Naive thymus-derived CD4-positive, alpha-beta T cell (primary cell): ENCODE results near the gene AMBRA1. TPM values are rescaled to one million over a fixed set of nuclear protein-coding genes. Genes with fewer than 3 reads are reported as not detected.

Experiments
- ATAC-seq: fragments of 150-1000 bp; cut with Tn5 transposase; 2 replicates; pipeline ENCODE4 v1.10.0; 2021; ENCODE audit warnings: mild to moderate bottlenecking, moderate library complexity
- CTCF ChIA-PET: fragments of 350-600 bp; sonication (Branson Sonifier 250); formaldehyde crosslinking; loops from one replicate; lab custom pipeline; 2021; ENCODE audit warnings: antibody characterized with exemption; lab: Charles Lee
- POLR2A ChIA-PET: fragments of 350-600 bp; sonication (Branson Sonifier 250); formaldehyde crosslinking; loops from one replicate; lab custom pipeline; 2021; ENCODE audit warnings: antibody characterized with exemption, inconsistent platforms; lab: Charles Lee
- DNase-seq, 9 donors: peaks; one replicate each; pipeline versions ENCODE4 v3.0.0 to v3.0.0-alpha.2; 2020 to 2022; ENCODE audit warnings: mixed read lengths in 1 of 9
- H3K27ac ChIP-seq: one replicate; pipeline ENCODE4 v1.7.0; 2013; ENCODE audit warnings: mild to moderate bottlenecking, low read depth, low read length, moderate library complexity
- H3K27me3 ChIP-seq, 2 donors: one replicate each; pipeline ENCODE4 v1.7.0; 2013; ENCODE audit warnings: low read length in 2 of 2, mild to moderate bottlenecking in 2 of 2, moderate library complexity in 2 of 2; ENCODE audit not compliant: control insufficient read depth in 2 of 2, insufficient read depth in 2 of 2
- H3K36me3 ChIP-seq, 3 experiments: 1 replicate in 2 of 3; 2 replicates in 1 of 3; pipeline ENCODE4 v1.7.0; 2013; ENCODE audit warnings: low read length in 3 of 3, mild to moderate bottlenecking in 3 of 3, moderate library complexity in 1 of 3; ENCODE audit not compliant: insufficient read depth in 3 of 3, control insufficient read depth in 2 of 3
- H3K4me1 ChIP-seq, 2 donors: one replicate each; pipeline ENCODE4 v1.7.0; 2013; ENCODE audit warnings: low read length in 2 of 2, mild to moderate bottlenecking in 2 of 2, moderate library complexity in 1 of 2; ENCODE audit not compliant: control insufficient read depth in 2 of 2, insufficient read depth in 2 of 2
- H3K4me3 ChIP-seq: 2 replicates; pipeline ENCODE4 v1.7.0; 2013; ENCODE audit warnings: mild to moderate bottlenecking, low read length
- H3K9me3 ChIP-seq, 3 experiments: 1 replicate in 2 of 3; 2 replicates in 1 of 3; pipeline ENCODE4 v1.7.0; 2013; ENCODE audit warnings: low read length in 3 of 3; ENCODE audit not compliant: control insufficient read depth in 2 of 3
- H3K27ac Mint-ChIP-seq, 9 donors: one replicate each; pipeline ENCODE4 v1.8.0; 2020 to 2022; ENCODE audit warnings: mixed read lengths in 9 of 9, mild to moderate bottlenecking in 8 of 9, moderate library complexity in 5 of 9, inconsistent platforms in 2 of 9
- H3K27me3 Mint-ChIP-seq, 5 donors: one replicate each; pipeline ENCODE4 v1.8.0; 2021 to 2022; ENCODE audit warnings: mixed read lengths in 5 of 5, mild to moderate bottlenecking in 1 of 5
- H3K36me3 Mint-ChIP-seq, 5 donors: one replicate each; pipeline ENCODE4 v1.8.0; 2020 to 2022; ENCODE audit warnings: mixed read lengths in 5 of 5, mild to moderate bottlenecking in 3 of 5, inconsistent platforms in 1 of 5
- H3K4me1 Mint-ChIP-seq, 7 donors: one replicate each; pipeline ENCODE4 v1.8.0; 2020 to 2022; ENCODE audit warnings: mixed read lengths in 7 of 7, mild to moderate bottlenecking in 3 of 7, inconsistent platforms in 1 of 7
- H3K4me3 Mint-ChIP-seq, 10 donors: one replicate each; pipeline ENCODE4 v1.8.0; 2020 to 2022; ENCODE audit warnings: mild to moderate bottlenecking in 10 of 10, mixed read lengths in 10 of 10, moderate library complexity in 6 of 10, inconsistent platforms in 2 of 10
- H3K9me3 Mint-ChIP-seq, 11 donors: one replicate each; pipeline ENCODE4 v1.8.0; 2020 to 2022; ENCODE audit warnings: mixed read lengths in 11 of 11, mild to moderate bottlenecking in 4 of 11, inconsistent platforms in 1 of 11, moderate library complexity in 1 of 11
- intact Hi-C, 2 donors: fragments of 100-400 bp; cut with micrococcal nuclease; formaldehyde crosslinking; loops; one replicate each; pipeline ENCODE4 v1.15.1; 2023
- polyA plus RNA-seq, 2 donors: library from polyadenylated mRNA; unstranded; fragments of 300-500 nt; fragmentation: Illumina TruSeq; gene quantifications; one replicate each; pipeline ENCODE4 v1.2.3, GENCODE V29; 2021
- total RNA-seq, 6 experiments: library from RNA in 5 of 6; stranded (reverse) in 5 of 6; gene quantifications; 1 replicate in 5 of 6; 2 replicates in 1 of 6; pipeline ENCODE4 v1.2.3 and lab custom pipeline; 2021 to 2026

Gene AMBRA1
- total and polyA plus RNA-seq, 7 experiments from 2014 or later, result 8.9 to 48.7 (median 41.2) TPM

DNA sequence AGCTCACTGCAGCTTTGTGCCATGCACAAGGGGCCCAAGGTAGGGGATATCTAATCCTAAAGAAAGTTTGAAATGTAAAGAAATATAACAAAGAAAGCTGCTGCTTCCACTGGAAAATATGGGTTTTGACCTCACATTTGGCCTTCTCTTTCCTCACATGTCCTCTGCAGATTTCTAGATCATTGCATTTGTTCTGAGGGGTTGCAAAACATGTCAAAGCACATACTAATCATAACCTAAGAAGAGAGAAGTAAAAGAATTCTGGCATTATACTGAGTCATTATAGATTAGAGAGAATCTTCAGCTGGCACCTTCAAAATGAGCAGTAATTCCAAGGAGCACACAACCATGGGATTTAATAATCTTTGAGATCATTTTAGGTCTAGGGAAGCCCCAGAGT is 109.7 kb downstream of the AMBRA1 start:
- Mint-ChIP-seq H3K4me3 (no peak overlapping the region), H3K9me3 (no peaks in the 10 kb centered on the region), H3K27me3 (no peaks in the 10 kb centered on the region), H3K36me3 (peaks cover 0 to 19% (median 2%) of the 10 kb centered on the region in 5 donors), H3K4me1 (peaks cover 0 to 24% (median 12%) of the 10 kb centered on the region in 7 donors), H3K27ac (no peak overlapping the region)
- DNase-seq, result no peak
- H3K27ac ChIP-seq, result no peak overlapping the region
- POLR2A ChIA-PET, result no interaction called here
- no peaks in the 10 kb centered on the region for H3K4me1 ChIP-seq
- ATAC-seq, result no peak
- no peaks in the 10 kb centered on the region for H3K27me3 ChIP-seq
- peaks cover 0 to 3% (median 0%) of the 10 kb centered on the region in 3 experiments for H3K36me3 ChIP-seq
- H3K4me3 ChIP-seq, result no peak overlapping the region
- CTCF ChIA-PET, result no interaction called here
- H3K9me3 ChIP-seq, result no peaks in the 10 kb centered on the region
- intact Hi-C loops, result loop anchor here in 1 of 2 donors (2.0 kb wide), 1 partner anchor 15 kb away; no protein-coding TSS in a partner anchor

DNA sequence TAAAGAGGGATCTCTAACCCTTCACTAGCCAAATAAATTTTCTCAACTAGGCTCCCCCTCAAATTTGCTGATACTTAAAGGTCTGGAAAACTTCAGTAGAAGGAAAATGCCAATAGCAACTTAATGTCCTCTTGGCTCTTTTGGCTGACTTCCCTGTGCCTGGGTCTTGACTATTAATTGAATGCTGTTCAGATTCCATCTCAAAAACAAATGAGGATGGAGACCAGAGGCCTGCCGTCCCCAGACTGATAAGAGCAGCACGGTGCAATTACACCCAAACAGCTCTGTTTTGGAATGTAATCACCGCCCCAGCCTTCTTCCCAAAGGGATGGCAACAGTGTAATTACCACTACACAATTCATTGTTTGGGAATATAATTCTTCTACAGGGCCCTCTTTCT is 112.9 kb downstream of the AMBRA1 start:
- H3K4me3 ChIP-seq, result no peak overlapping the region
- ChIA-PET POLR2A (no interaction called here), CTCF (interaction anchor here (1.0 to 1.4 kb wide), 2 partner anchors 9 kb away, joined by 3 to 4 read pairs; no protein-coding TSS in a partner anchor)
- Mint-ChIP-seq H3K36me3 (peaks cover 0 to 23% (median 2%) of the 10 kb centered on the region in 5 donors), H3K4me3 (no peak overlapping the region), H3K27ac (peak overlapping the region in 2 of 9 donors; percentile 12 to 31), H3K9me3 (no peaks in the 10 kb centered on the region), H3K4me1 (peaks cover 7 to 32% (median 17%) of the 10 kb centered on the region in 7 donors), H3K27me3 (no peaks in the 10 kb centered on the region)
- DNase-seq (no peak), ATAC-seq (no peak)
- H3K9me3 ChIP-seq, result no peaks in the 10 kb centered on the region
- no peaks in the 10 kb centered on the region for H3K27me3 ChIP-seq
- H3K4me1 ChIP-seq, result peaks cover 0 to 7% of the 10 kb centered on the region in 2 donors
- peaks cover 0 to 8% (median 0%) of the 10 kb centered on the region in 3 experiments for H3K36me3 ChIP-seq
- intact Hi-C loops, result no loop called here
- H3K27ac ChIP-seq, result no peak overlapping the region

- no peaks in the 10 kb centered on the region for H3K9me3 ChIP-seq
- peaks cover 0 to 24% (median 2%) of the 10 kb centered on the region in 5 donors for H3K36me3 Mint-ChIP-seq
- ChIA-PET POLR2A (interaction anchor here (0.7 kb wide), 1 partner anchor 10 kb away, joined by 3 read pairs; no protein-coding TSS in a partner anchor), CTCF (interaction anchor here (1.4 kb wide), 1 partner anchor 10 kb away, joined by 3 read pairs; no protein-coding TSS in a partner anchor)
- H3K9me3 Mint-ChIP-seq, result no peaks in the 10 kb centered on the region
- H3K36me3 ChIP-seq, result peaks cover 0 to 8% (median 0%) of the 10 kb centered on the region in 3 experiments
- H3K4me3 ChIP-seq, result no peak overlapping the region
- no peak for ATAC-seq
- peaks cover under 1 to 7% of the 10 kb centered on the region in 2 donors for H3K4me1 ChIP-seq
- DNase-seq, result no peak
- H3K4me3 Mint-ChIP-seq, result no peak overlapping the region
- H3K4me1 Mint-ChIP-seq, result peaks cover 9 to 39% (median 19%) of the 10 kb centered on the region in 7 donors
- intact Hi-C loops, result no loop called here
- H3K27me3 ChIP-seq, result no peaks in the 10 kb centered on the region
- no peaks in the 10 kb centered on the region for H3K27me3 Mint-ChIP-seq
- no peak overlapping the region for H3K27ac ChIP-seq
- H3K27ac Mint-ChIP-seq, result peak overlapping the region in 2 of 9 donors; percentile 10 to 33
Observed at GRCh38 chr11:46480166-46480726, 113.6 kb downstream of the AMBRA1 start.

- peaks cover 11 to 45% (median 21%) of the 10 kb centered on the region in 7 donors for H3K4me1 Mint-ChIP-seq
- H3K36me3 ChIP-seq, result peaks cover 0 to 8% (median 0%) of the 10 kb centered on the region in 3 experiments
- peaks cover 3 to 7% of the 10 kb centered on the region in 2 donors for H3K4me1 ChIP-seq
- H3K9me3 Mint-ChIP-seq, result no peaks in the 10 kb centered on the region
- ATAC-seq, result no peak
- H3K4me3 ChIP-seq, result no peak overlapping the region
- no peaks in the 10 kb centered on the region for H3K27me3 Mint-ChIP-seq
- intact Hi-C loops, result no loop called here
- H3K4me3 Mint-ChIP-seq, result no peak overlapping the region
- peak overlapping the region in 2 of 9 donors; percentile 10 to 33 for H3K27ac Mint-ChIP-seq
- peaks cover 0 to 22% (median 2%) of the 10 kb centered on the region in 5 donors for H3K36me3 Mint-ChIP-seq
- DNase-seq, result no peak
- ChIA-PET POLR2A (interaction anchor here (0.7 kb wide), 1 partner anchor 10 kb away, joined by 3 read pairs; no protein-coding TSS in a partner anchor), CTCF (interaction anchor here (0.5 to 1.4 kb wide), 2 partner anchors 11 to 46 kb away, joined by 3 read pairs; no protein-coding TSS in a partner anchor)
- no peaks in the 10 kb centered on the region for H3K27me3 ChIP-seq
- H3K27ac ChIP-seq, result no peak overlapping the region
- H3K9me3 ChIP-seq, result no peaks in the 10 kb centered on the region
Observed at GRCh38 chr11:46479601-46480000, 114.2 kb downstream of the AMBRA1 start.

DNA sequence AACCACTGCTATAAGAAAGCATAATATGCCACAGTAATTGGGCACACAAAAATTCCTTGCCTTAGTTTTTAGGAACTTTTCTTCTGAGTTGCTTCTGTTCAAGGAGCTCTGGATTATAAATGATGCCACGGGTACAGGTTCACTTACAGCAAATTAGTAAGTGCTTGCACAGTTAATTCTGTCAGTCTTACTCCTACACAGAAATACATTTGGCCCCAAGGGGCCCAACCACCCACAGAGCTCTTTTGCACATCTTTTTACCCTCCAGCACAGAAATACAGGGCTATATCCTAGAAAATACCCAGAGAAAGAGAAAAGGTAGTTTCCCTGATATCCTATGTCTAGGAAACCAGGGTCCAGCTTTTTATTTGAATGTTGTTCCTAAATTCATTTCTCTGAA is 115.6 kb downstream of the AMBRA1 start:
- Mint-ChIP-seq H3K9me3 (no peaks in the 10 kb centered on the region), H3K27me3 (no peaks in the 10 kb centered on the region), H3K4me3 (no peak overlapping the region), H3K36me3 (peaks cover 0 to 18% (median 0%) of the 10 kb centered on the region in 5 donors), H3K27ac (no peak overlapping the region), H3K4me1 (peaks cover 20 to 47% (median 28%) of the 10 kb centered on the region in 7 donors)
- Histone ChIP-seq H3K36me3 (peaks cover 0 to 8% (median 0%) of the 10 kb centered on the region in 3 experiments), H3K9me3 (no peaks in the 10 kb centered on the region), H3K27me3 (no peaks in the 10 kb centered on the region), H3K4me1 (peaks cover 3 to 7% of the 10 kb centered on the region in 2 donors), H3K27ac (no peak overlapping the region), H3K4me3 (no peak overlapping the region)
- no peak for ATAC-seq
- intact Hi-C loops, result no loop called here
- ChIA-PET POLR2A (interaction anchor here (0.7 kb wide), 1 partner anchor 11 kb away, joined by 3 read pairs; no protein-coding TSS in a partner anchor), CTCF (interaction anchor here (0.6 to 1.0 kb wide), 3 partner anchors 20 to 1044 kb away, joined by 3 read pairs; no protein-coding TSS in a partner anchor)
- no peak for DNase-seq

GRCh38 chr11:46477136-46477535 is 116.7 kb downstream of the AMBRA1 start:
- Mint-ChIP-seq H3K36me3 (peaks cover 0 to 13% (median 0%) of the 10 kb centered on the region in 5 donors), H3K27me3 (no peaks in the 10 kb centered on the region), H3K4me3 (no peak overlapping the region), H3K4me1 (peaks cover 25 to 51% (median 33%) of the 10 kb centered on the region in 7 donors), H3K9me3 (no peaks in the 10 kb centered on the region), H3K27ac (no peak overlapping the region)
- H3K36me3 ChIP-seq, result peaks cover 0 to 8% (median 0%) of the 10 kb centered on the region in 3 experiments
- POLR2A ChIA-PET, result interaction anchor here (0.7 kb wide), 1 partner anchor 43 kb away, joined by 5 read pairs; no protein-coding TSS in a partner anchor
- CTCF ChIA-PET, result interaction anchor here (1.1 kb wide), 1 partner anchor 13 kb away, joined by 6 read pairs; no protein-coding TSS in a partner anchor
- no peaks in the 10 kb centered on the region for H3K9me3 ChIP-seq
- intact Hi-C loops, result no loop called here
- ATAC-seq (no peak), DNase-seq (no peak)
- no peaks in the 10 kb centered on the region for H3K27me3 ChIP-seq
- no peak overlapping the region for H3K4me3 ChIP-seq
- peaks cover 3 to 7% of the 10 kb centered on the region in 2 donors for H3K4me1 ChIP-seq
- no peak overlapping the region for H3K27ac ChIP-seq
